Measurements from ENCODE around the gene USP32.

Gene USP32

GRCh38 chr17:60328679-60329078, 63.3 kb downstream of the USP32 start:
- DNase-seq (ENCODE audit: low read depth): no peak
- no peak overlapping the region for H3K4me3 ChIP-seq (ENCODE audit: low read depth, low read length)
- TF ChIP-seq CTCF (IDR thresholded peaks at IDR 0.05; ENCODE audit: control insufficient read depth, extremely low read depth, insufficient read depth): no peak

- H3K4me3 ChIP-seq (ENCODE audit: low read depth, low read length): no peak overlapping the region
- no peak for DNase-seq (ENCODE audit: low read depth)
- TF ChIP-seq CTCF (IDR thresholded peaks at IDR 0.05; ENCODE audit: control insufficient read depth, extremely low read depth, insufficient read depth): no peak
Measured at GRCh38 chr17:60327901-60328273, 64.0 kb downstream of the USP32 start.

GRCh38 chr17:60327134-60327900, 64.6 kb downstream of the USP32 start:
- no peak for DNase-seq (ENCODE audit: low read depth)
- no peak for TF ChIP-seq CTCF (IDR thresholded peaks at IDR 0.05; ENCODE audit: control insufficient read depth, extremely low read depth, insufficient read depth)
- no peak overlapping the region for H3K4me3 ChIP-seq (ENCODE audit: low read depth, low read length)

GRCh38 chr17:60326702-60327101, 65.2 kb downstream of the USP32 start:
- no peak overlapping the region for H3K4me3 ChIP-seq (ENCODE audit: low read depth, low read length)
- TF ChIP-seq CTCF (IDR thresholded peaks at IDR 0.05; ENCODE audit: control insufficient read depth, extremely low read depth, insufficient read depth): no peak
- peak; percentile 7 for DNase-seq (ENCODE audit: low read depth)

GRCh38 chr17:60325730-60326524, 66.0 kb downstream of the USP32 start:
- no peak for TF ChIP-seq CTCF (IDR thresholded peaks at IDR 0.05; ENCODE audit: control insufficient read depth, extremely low read depth, insufficient read depth)
- no peak for DNase-seq (ENCODE audit: low read depth)
- no peak overlapping the region for H3K4me3 ChIP-seq (ENCODE audit: low read depth, low read length)

GRCh38 chr17:60323754-60324153, 68.2 kb downstream of the USP32 start:
- no peak for TF ChIP-seq CTCF (IDR thresholded peaks at IDR 0.05; ENCODE audit: control insufficient read depth, extremely low read depth, insufficient read depth)
- no peak for DNase-seq (ENCODE audit: low read depth)
- no peak overlapping the region for H3K4me3 ChIP-seq (ENCODE audit: low read depth, low read length)
